Measurements from ENCODE around the gene ARHGAP24. TPM values are rescaled to one million over a fixed set of nuclear protein-coding genes. Genes with fewer than 3 reads are reported as not detected.

Gene ARHGAP24
- total RNA-seq, 4 donors from 2014 or later: 3.6 to 35.3 (median 7.2) TPM

DNA sequence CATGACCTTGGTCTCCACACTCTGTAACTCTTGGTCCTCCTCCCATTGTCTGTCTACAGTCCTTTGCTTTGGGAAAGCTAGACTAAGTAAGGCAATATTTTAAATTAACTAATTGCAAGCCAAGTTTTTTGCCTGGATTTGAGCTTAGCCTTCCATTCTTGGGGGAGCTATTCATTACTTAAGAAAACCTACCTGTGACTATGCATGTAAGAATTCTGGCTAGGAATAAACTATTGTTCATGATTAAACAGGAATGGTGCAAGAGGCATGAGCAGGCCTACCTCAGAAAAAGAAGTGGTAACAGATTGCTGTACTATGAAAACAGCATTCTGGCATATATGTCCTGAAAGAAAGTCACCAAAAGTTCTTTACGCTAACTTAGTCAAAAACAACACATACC lies 575.5 kb downstream of the ARHGAP24 start:
- 64 to 93% methylated on average over 1 of the region's 1 CpG for WGBS, 2 donors
- no peak for DNase-seq
- Histone ChIP-seq H3K4me1 (peaks cover 0 to under 1% (median 0%) of the 10 kb centered on the region in 3 donors), H3K9me3 (no peaks in the 10 kb centered on the region), H3K27me3 (no peaks in the 10 kb centered on the region), H3K27ac (no peak overlapping the region), H3K36me3 (no peaks in the 10 kb centered on the region), H3K4me3 (no peak overlapping the region)
- intact Hi-C loops (cut with DNase I): no loop called here
- no peak for TF ChIP-seq POLR2A (IDR thresholded peaks at IDR 0.05)
- TF ChIP-seq, protein P1, sequence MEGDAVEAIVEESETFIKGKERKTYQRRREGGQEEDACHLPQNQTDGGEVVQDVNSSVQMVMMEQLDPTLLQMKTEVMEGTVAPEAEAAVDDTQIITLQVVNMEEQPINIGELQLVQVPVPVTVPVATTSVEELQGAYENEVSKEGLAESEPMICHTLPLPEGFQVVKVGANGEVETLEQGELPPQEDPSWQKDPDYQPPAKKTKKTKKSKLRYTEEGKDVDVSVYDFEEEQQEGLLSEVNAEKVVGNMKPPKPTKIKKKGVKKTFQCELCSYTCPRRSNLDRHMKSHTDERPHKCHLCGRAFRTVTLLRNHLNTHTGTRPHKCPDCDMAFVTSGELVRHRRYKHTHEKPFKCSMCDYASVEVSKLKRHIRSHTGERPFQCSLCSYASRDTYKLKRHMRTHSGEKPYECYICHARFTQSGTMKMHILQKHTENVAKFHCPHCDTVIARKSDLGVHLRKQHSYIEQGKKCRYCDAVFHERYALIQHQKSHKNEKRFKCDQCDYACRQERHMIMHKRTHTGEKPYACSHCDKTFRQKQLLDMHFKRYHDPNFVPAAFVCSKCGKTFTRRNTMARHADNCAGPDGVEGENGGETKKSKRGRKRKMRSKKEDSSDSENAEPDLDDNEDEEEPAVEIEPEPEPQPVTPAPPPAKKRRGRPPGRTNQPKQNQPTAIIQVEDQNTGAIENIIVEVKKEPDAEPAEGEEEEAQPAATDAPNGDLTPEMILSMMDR (IDR thresholded peaks at IDR 0.05): no peak

Small RNA genes lying within 50 kb of the gene (small RNA-seq; reads per million reads assigned to genes)
- 0 reads per million in 4 donors for gene MIR4451

Measured in esophagus squamous epithelium (tissue), 5 donors.